Large intestine (tissue), 3 donors: ENCODE results near the gene SIPA1L3. TPM values are rescaled to one million over a fixed set of nuclear protein-coding genes. Genes with fewer than 3 reads are reported as not detected.

Experiments used
- DNase-seq, 2 donors: peaks; one replicate each; pipeline versions ENCODE4 v3.0.0 to v3.0.0-alpha.2; 2013
- H3K27ac ChIP-seq: one replicate; pipeline ENCODE4 v1.5.1; 2013; ENCODE audit warnings: low read length
- H3K27me3 ChIP-seq: 2 replicates; pipeline ENCODE4 v1.6.1; 2013; ENCODE audit warnings: low read length; ENCODE audit not compliant: control insufficient read depth, insufficient read depth
- H3K36me3 ChIP-seq: 2 replicates; pipeline ENCODE4 v1.6.1; 2013; ENCODE audit warnings: low read length; ENCODE audit not compliant: control insufficient read depth, insufficient read depth
- H3K4me1 ChIP-seq: one replicate; pipeline ENCODE4 v1.6.1; 2013; ENCODE audit warnings: low read length; ENCODE audit not compliant: control insufficient read depth, insufficient read depth
- H3K4me3 ChIP-seq: one replicate; pipeline ENCODE4 v1.5.1; 2013; ENCODE audit warnings: low read length
- H3K9me3 ChIP-seq: one replicate; pipeline ENCODE4 v1.6.1; 2013; ENCODE audit warnings: mild to moderate bottlenecking, low read depth, low read length, moderate library complexity; ENCODE audit not compliant: control insufficient read depth
- WGBS: methylation state at CpG from one replicate; pipeline ENCODE4 v1.1.5; 2013; ENCODE audit warnings: low lambda C conversion rate; ENCODE audit not compliant: insufficient coverage; 5-methylcytosine and 5-hydroxymethylcytosine counted together
- polyA plus RNA-seq: library from polyadenylated mRNA; unstranded; fragments of 120-200 nt; gene quantifications from one replicate; pipeline ENCODE4 v1.2.1, GENCODE V29; 2013

SIPA1L3 gene
- polyA plus RNA-seq, 1 donor, result 70.0 TPM

DNA sequence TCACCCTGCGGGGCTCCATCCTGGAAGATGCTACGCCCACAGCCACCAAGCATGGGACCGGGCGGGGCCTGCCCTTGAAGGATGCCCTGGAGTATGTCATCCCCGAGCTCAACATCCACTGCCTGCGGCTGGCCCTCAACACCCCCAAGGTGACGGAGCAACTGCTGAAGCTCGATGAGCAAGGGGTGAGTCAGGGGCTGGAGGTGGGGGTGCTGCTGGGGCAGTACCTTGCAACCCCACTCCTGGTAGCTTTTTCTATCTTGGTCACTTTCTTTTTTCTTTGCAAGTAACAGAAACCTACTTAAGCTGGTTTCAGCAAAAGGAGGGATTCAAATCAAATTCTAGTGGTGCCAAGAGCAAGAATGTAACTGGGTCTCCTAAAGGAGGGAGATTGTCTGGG lies 193.0 kb downstream of the SIPA1L3 start:
- no peak for DNase-seq
- H3K27me3 ChIP-seq, result no peaks in the 10 kb centered on the region
- H3K4me1 ChIP-seq, result no peaks in the 10 kb centered on the region
- H3K36me3 ChIP-seq, result peaks cover 56% of the 10 kb centered on the region
- H3K4me3 ChIP-seq, result no peak overlapping the region
- peaks cover 3% of the 10 kb centered on the region for H3K9me3 ChIP-seq
- no CpG with 5 or more reads among the region's 8 CpGs for WGBS
- H3K27ac ChIP-seq, result no peak overlapping the region

DNA sequence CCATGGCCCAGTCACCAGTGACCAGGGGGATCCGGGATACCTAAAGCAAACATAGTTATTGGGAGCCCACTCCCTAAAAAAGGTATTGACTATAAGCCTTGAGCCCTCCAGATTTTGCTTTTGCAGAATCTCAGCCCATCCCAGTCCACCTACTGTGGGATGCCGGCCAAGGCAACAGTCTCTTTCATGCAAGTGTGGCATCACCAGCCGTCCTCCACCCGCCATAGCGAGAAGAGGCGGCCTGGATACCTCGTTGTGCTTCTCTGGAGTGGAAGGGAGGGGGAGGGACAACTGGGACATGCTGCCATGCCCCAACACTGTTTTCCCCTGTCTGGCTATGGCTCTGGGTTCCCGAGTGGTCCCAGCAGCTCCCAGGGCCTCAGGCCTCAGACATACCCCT lies 193.6 kb downstream of the SIPA1L3 start:
- H3K27me3 ChIP-seq, result no peaks in the 10 kb centered on the region
- no peak for DNase-seq
- H3K4me3 ChIP-seq, result no peak overlapping the region
- no CpG with 5 or more reads among the region's 8 CpGs for WGBS
- H3K36me3 ChIP-seq, result peaks cover 62% of the 10 kb centered on the region
- H3K27ac ChIP-seq, result no peak overlapping the region
- H3K9me3 ChIP-seq, result peaks cover 3% of the 10 kb centered on the region
- no peaks in the 10 kb centered on the region for H3K4me1 ChIP-seq

GRCh38 chr19:38101723-38102122 lies 194.7 kb downstream of the SIPA1L3 start:
- Histone ChIP-seq H3K4me1 (no peaks in the 10 kb centered on the region), H3K27ac (no peak overlapping the region), H3K36me3 (peaks cover 67% of the 10 kb centered on the region), H3K9me3 (peaks cover 3% of the 10 kb centered on the region), H3K27me3 (no peaks in the 10 kb centered on the region), H3K4me3 (no peak overlapping the region)
- WGBS, result 90% methylated on average over 2 of the region's 10 CpGs
- no peak for DNase-seq

GRCh38 chr19:38105574-38105973 lies 198.6 kb downstream of the SIPA1L3 start:
- Histone ChIP-seq H3K27me3 (no peaks in the 10 kb centered on the region), H3K4me3 (no peak overlapping the region), H3K9me3 (no peaks in the 10 kb centered on the region), H3K4me1 (no peaks in the 10 kb centered on the region), H3K27ac (no peak overlapping the region), H3K36me3 (peaks cover 76% of the 10 kb centered on the region)
- no peak for DNase-seq
- 100% methylated on average over 2 of the region's 4 CpGs for WGBS

DNA sequence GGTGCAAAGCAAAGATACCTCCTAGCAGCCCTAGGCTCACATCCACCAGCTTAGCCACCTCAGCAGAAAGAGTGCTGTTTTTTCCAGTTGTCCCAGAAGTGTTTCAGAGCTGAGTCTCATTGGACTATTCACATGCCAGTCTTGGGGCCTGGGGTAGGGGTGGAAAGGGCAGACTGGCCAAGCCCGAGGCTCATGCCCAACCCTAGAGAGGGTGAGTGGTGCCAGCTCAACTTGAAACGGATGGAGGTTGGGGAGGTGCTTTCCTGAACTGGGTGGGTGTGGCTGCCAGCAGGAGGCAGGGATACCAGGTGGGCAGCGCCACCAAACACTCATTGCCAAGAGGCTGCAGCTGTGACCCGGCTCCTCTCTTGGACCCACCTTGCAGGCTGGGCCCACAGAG lies 200.1 kb downstream of the SIPA1L3 start:
- Histone ChIP-seq H3K36me3 (peaks cover 76% of the 10 kb centered on the region), H3K4me3 (no peak overlapping the region), H3K27ac (no peak overlapping the region), H3K27me3 (no peaks in the 10 kb centered on the region), H3K4me1 (no peaks in the 10 kb centered on the region), H3K9me3 (no peaks in the 10 kb centered on the region)
- no peak for DNase-seq
- no CpG with 5 or more reads among the region's 4 CpGs for WGBS

- H3K27me3 ChIP-seq, result no peaks in the 10 kb centered on the region
- no peak overlapping the region for H3K27ac ChIP-seq
- H3K4me3 ChIP-seq, result no peak overlapping the region
- H3K9me3 ChIP-seq, result no peaks in the 10 kb centered on the region
- no peak for DNase-seq
- no peaks in the 10 kb centered on the region for H3K4me1 ChIP-seq
- no CpG with 5 or more reads among the region's 9 CpGs for WGBS
- H3K36me3 ChIP-seq, result peaks cover 76% of the 10 kb centered on the region
Observed at GRCh38 chr19:38111898-38112297, 204.9 kb downstream of the SIPA1L3 start.

DNA sequence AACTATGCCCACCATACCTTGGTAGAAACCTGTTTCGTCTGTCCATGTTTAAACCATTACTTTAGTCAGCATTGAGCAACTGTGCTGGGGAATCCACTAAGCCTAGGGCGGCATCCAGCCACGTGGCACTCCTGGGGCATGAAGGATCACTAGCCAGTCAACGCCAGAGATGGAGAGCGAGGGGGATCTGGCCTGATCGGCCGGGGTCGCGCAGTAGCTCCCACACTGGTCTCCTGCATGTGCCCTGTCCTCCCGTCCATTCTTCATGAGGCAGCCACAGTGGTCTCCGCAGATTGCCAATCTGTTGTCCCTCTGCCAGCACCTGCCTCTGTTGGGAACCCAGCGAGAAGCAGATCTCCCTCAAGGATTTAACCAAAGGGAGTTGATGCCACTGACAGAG lies 207.6 kb downstream of the SIPA1L3 start:
- Histone ChIP-seq H3K4me1 (no peaks in the 10 kb centered on the region), H3K36me3 (peaks cover 75% of the 10 kb centered on the region), H3K27me3 (no peaks in the 10 kb centered on the region), H3K9me3 (peaks cover 10% of the 10 kb centered on the region), H3K27ac (no peak overlapping the region), H3K4me3 (no peak overlapping the region)
- DNase-seq, result no peak
- no CpG with 5 or more reads among the region's 12 CpGs for WGBS

DNA sequence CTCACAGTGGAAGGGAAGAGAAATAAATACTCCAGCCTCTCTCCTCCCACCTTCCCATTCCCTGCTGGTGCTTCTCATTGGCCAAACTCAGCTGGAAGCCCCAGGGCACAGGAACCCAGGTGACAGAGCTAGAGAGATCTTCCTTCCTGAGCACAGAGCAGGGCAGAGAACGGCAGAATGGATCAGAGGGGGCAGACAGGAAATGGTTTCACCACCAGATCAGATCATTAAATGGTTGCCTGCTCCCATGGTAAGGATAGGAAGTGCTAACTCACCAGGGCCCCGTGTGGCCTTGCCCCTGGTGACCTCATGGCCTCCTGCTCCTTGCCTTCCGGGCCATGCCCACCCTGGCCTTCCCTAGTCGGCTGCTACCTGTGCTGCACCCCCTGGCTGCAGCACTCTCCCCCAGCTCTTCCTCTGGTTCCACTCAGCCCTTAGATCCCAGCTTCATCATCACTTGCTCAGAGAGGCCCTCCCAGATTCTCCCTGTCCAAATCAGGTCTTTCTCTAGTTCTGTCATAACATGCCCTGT lies 208.3 kb downstream of the SIPA1L3 start:
- no peak for DNase-seq
- WGBS, result no CpG with 5 or more reads among the region's 4 CpGs
- H3K4me1 ChIP-seq, result no peaks in the 10 kb centered on the region
- no peaks in the 10 kb centered on the region for H3K27me3 ChIP-seq
- H3K36me3 ChIP-seq, result peaks cover 75% of the 10 kb centered on the region
- H3K27ac ChIP-seq, result no peak overlapping the region
- no peak overlapping the region for H3K4me3 ChIP-seq
- peaks cover 13% of the 10 kb centered on the region for H3K9me3 ChIP-seq

DNA sequence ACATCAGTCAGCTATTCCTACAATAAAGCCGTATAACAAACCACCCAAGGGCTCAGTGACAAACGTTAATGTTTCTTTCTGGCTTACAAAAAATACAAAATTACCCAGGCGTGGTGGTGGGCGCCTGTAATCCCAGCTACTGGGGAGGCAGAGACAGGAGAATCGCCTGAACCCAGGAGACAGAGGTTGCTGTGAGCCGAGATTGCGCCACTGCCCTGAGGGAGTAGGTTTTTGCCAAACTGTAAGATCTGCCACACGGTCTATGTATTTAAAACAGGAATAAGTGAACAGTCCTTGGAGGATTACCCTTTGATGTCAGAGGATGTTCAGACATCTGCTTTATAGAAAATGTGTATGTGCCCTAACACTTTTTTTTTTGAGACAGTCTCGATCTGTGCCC lies 211.2 kb downstream of the SIPA1L3 start:
- Histone ChIP-seq H3K27me3 (no peaks in the 10 kb centered on the region), H3K36me3 (peaks cover 74% of the 10 kb centered on the region), H3K9me3 (peaks cover 23% of the 10 kb centered on the region), H3K4me3 (no peak overlapping the region), H3K27ac (no peak overlapping the region), H3K4me1 (no peaks in the 10 kb centered on the region)
- DNase-seq, result no peak
- WGBS, result no CpG with 5 or more reads among the region's 9 CpGs

DNA sequence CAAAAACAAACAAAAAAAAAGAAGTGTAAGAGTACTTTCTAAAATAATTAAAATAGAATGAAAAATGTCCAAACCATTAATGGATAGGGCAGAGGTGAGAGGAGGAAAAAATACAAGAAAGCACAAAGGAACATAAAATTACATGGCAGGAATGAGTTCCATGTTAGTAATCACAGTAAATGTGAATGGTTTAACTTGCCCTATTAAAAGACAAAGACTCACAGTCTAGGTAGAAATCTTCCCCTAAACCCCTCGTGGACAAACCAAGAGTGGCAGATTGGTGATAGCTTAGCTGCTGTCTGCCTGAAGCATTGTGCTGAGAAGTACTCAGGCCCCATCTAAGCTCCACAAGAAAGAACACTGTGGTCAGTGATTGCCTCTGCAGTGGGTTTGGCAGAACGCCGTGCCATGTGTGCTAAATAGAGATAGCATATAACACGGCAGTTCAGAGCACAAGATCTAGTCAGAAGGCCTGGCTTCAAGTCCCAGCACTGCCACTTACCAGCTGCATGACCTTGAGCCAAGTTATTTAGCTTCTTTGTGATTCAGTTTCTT lies 213.5 kb downstream of the SIPA1L3 start:
- no peak overlapping the region for H3K27ac ChIP-seq
- H3K36me3 ChIP-seq, result peaks cover 59% of the 10 kb centered on the region
- no peak overlapping the region for H3K4me3 ChIP-seq
- no peaks in the 10 kb centered on the region for H3K4me1 ChIP-seq
- no CpG with 5 or more reads among the region's 4 CpGs for WGBS
- H3K9me3 ChIP-seq, result peaks cover 29% of the 10 kb centered on the region
- DNase-seq, result no peak
- no peaks in the 10 kb centered on the region for H3K27me3 ChIP-seq

DNA sequence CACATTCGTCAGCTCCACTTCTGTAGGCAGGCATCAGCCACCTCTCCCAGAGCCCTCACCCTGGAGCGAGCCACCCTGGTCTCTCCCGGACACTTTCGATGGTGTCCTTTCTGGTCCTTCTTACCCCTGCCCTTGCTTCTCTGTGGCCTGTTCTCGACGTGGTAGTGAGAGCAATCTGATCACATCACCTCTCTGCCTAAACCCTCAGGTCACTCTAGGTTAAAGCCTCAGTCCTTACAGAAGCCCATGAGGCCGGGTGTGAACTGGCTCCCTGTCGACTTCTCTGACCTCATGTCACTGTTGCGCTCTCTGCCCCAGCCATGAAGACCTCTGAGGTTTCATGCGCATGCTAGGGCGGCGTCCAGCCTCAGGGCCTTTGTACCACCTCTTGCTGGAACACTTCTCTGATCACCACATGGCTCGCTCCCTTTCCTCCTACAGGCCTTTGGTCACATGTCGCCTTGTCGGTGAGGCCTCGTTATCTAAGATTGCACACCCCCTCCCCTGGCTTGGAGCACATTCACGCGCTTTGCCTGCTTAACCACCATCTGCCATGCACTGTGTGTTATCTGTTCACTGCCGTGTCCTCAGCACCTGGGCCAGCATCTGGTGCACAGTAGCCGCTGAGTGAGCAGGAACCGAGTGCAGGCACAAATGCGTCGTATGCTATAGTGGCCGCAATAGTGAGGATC lies 215.5 kb downstream of the SIPA1L3 start:
- Histone ChIP-seq H3K9me3 (peaks cover 25% of the 10 kb centered on the region), H3K27me3 (no peaks in the 10 kb centered on the region), H3K4me1 (no peaks in the 10 kb centered on the region), H3K4me3 (no peak overlapping the region), H3K27ac (no peak overlapping the region), H3K36me3 (peaks cover 55% of the 10 kb centered on the region)
- WGBS, result 100% methylated on average over 1 of the region's 24 CpGs
- no peak for DNase-seq
